SKM-1 treated with dmso at 0.1 percent for 144 hours (cell line): ENCODE measurements around the gene CD48.

Experiments used
- DNase-seq: peaks from one replicate; lab custom pipeline; 2025; ENCODE audit not compliant: unreplicated experiment; lab: John Stamatoyannopoulos, UW

Gene CD48

DNA sequence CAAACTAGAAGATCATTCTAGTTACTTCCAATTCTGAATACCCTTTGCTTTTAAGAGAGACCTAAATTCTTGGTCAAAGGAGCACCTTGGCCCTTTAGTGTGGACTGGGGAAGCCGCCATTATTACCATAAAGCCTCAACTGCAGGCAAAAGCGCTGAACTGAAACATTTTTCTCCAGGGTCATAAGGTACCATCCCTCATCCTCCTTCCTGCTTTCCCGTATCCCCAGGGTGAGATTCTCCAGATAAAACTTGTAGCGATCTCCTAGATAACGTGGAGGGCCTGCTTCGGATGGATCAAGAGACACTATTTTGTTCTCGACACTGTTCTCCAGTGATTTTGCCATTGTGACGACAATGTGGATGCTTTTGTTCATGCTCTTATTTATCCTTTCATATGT is 74.6 kb downstream of the CD48 start:
- no peak for DNase-seq

DNA sequence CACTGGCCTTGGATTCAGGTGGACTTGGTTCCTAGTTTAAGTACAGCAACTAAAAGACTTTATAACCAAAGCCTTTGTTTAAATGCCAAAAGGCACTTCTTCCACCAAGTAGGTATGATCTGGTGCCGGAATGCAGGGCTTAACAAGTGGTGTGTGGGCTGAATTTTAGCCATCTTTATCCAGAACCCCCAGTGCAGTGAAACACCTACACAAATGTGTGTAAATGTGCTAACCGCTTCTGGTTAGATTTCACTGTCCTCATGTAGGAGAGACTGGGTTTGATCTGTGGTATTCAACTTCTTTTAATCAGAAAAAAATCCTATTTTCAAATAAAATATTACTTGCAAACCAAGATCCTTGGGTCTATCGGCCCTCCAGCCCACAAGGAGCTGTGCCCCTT is 75.1 kb downstream of the CD48 start:
- DNase-seq: no peak

DNA sequence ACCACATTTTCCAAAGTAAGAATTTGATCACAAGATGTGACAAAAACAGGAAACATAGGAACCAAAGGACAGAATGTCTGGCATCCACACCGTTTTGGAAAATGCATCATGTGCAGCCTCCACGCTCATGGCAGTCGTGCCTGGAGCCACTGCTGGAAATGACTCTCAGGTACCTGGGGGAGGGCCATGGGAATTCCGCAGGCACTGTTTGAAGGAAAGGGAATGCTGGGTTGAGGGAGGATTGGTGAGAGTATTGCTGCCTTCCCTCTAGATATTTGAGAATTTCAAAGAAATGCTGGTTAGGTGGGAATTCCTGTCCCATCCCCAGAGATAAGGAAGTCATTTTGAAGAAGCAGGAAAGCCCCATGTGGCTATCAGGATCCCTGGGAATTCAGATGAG is 75.5 kb downstream of the CD48 start:
- no peak for DNase-seq

DNA sequence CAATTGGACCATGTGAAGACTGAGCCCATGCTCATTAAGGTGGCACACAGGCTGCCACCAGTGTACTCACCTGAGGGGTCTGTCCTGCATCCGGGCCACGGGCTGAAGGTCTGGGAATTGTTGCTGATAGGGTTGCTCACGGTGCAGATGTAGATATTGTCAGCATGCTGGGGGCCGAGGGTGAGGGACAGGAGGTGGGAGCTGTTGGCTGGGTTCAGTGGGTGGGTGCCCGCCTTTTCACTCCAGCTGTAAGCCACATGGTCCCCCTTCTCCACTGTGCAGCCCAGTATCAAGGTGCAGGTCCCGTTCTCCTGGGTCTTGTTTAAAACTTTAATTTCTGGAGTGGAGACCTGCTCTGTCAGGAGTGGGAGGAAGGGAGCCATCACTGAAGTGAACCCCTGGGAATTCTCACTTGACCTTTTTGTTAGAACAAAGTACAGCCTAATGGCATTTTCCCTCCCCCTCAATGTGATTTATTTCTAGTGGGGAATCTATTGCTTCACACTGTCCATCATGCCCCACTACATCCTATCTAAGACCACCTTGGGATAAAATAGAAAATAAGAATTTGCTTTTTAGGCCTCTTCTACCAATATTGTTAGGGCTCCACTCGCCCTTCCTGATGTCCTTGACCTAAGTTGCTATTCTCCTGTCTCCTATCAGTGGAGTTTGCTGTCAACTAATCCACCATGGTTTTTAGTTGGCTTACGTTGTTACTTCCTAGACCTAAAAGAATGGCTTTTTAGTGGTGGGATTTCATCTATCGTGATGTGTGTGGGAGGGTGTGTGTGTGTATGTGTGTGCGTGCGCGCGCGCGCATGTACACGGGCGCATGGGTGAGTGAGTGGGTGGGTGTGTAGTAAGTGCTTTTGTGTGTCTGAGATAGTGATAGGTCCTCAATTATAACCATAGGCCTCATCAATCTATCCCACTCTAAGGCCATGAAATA is 76.8 kb downstream of the CD48 start:
- no peak for DNase-seq

DNA sequence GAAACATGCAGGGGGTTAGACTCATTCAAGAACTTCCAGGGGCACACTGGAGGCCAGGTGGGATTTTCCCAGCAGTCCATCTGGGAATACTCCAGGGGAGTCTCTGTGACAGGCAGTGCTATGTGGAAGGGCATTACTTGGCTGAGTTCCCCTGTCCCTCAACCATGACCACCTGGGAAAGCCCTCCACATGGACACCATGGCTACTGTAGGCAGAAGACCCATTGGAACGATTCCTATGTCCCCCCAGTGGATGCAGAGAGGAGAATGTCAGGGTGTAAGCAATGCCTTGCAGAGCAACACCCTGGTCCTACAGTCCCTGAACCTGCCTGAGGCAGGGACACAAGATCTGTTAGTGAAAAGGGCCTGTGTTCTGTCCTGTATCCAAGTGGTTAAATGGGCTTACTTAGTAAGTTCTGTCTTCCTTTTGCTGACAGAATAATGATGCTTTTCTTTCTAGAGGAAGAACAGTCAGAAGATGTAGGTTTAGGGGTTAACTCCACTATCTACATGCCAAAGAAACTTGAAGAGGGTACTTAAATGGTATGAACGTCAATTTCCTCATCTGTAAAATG is 78.2 kb downstream of the CD48 start:
- no peak for DNase-seq

DNA sequence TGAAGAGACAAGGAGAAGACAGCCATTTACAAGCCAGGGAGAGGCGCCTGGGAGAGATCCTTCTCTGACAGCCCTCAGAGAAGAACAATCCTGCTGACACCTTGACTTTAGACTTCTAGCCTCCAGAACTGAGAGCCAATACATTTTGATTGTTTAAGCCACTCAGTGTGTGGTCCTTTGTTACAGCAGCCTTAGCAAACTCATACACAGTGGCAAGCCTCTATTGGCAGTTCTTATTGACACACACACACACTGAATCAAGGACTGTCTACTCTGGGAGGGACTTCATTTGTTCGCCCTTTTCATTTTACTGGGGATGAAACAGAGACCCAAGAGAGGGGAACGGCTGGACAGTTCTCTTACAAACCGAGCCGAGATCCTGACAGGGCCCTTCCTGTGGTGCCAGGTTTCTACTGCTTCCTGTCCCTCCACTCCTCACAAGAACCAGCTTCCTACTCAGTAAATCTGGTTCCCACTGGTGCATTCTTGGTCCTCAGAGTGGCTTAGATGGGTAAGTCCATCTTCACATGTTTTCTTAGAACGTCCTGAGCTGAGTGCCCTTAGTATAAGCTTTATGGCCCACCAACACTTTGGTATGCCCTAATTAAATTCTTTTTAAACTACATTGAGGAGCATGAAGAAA is 79.5 kb downstream of the CD48 start:
- no peak for DNase-seq

DNA sequence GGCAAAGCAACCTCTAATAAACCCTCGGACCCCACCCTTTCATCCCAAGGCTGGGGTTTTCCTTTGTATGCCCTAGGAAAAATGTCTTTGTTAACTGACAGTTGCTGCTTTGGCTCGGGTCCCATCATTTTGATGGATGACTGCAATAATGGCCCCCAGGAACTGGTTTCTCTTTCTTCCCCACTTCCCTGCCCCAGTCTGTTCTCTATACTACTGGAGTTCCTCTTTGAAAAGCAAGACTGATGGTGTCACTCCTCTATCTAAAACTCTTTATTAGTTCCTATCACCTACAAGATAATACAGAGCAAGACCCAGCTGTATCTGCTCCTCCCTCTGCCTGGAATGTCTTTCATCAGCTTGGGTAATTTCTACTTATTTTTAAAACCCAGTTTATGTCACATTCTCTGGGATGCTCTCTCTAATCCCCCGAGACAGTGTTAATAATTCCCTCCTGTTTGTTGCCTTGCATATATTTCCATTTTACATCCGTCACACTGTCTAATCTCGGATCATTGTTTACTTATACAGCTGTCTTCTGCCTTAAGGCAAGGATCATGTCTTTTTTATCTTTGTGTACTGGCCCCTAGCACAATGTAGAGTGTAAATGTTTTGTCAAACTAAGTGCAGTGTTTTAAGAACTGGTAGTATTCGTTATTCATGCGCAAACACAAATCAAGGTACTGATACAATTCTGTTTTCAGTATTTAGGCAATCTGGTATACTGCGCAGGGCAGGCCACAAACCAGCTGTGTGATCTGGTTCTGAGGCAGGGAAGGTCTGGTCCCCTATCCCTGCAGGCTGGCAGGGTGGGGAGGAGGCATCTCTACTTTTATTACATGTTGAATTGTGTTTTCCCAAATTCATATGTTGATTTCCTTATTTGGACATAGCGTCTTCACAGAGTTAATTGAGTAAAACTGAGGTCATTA is 80.8 kb downstream of the CD48 start:
- DNase-seq: no peak

DNA sequence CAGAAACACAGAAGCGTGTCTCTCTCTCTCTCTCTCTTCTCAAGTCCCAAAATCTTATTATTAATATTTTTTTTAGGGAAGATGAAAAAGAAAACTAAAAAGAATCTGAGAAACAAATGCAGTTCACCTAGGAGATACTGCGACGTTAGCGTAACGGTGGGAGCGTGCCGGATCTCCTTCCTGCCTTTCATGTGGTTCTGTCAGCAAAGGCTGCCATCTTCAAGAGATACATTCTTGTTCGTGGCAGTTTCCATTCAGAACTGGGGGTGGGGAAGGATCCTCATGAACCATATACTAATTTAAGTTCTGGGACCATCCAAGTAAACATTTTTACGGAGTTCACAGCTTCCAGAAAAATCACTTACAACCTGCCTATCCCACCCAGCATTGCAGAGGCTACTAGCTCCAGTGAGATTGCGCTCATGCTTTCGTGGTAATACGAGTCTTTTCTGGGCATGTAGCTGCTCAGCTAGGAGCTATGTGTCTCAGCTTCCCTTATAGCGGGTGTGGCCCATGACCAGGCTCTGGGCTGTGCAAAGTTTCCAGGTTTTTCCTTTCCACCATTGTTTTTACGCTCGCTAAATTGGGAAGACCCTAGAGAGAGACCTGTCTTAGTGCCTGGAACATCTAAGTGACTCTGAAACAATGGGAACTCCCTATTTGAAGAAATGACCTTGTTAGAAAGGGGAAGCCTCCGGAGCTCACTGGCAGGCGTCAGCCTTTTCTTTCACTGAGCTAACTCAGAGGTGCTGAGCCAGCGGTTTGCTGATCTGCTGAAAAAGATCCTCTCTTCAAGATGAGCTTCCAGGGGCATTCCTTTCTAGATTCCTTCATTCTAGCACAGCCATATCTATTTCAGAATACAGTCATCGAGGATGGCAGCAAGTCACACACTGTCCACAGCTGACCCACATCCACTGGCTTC is 82.1 kb downstream of the CD48 start:
- DNase-seq: peak; percentile 7

DNA sequence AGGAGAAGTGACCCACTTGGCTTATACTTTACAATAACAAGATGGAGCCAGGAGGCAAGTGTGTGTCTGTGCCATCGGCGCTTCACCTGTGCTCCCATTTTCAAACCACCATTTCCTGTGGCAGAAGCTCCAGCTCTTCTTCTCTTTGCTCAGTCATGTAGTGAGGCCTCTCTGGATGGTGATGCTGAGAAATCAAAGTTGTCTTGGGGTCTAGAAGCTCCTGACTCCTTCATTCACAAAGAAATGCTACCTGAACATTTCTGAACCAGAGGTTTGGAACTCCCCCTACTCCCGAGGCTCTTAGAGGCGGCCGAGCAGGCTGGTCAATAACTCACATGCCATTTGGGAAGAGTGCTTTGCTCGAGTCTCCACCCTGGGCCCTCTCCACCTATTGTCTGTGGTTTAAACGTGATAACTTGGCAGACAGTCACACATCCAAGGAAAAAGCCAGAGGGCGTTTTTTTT is 82.8 kb downstream of the CD48 start:
- DNase-seq: no peak
